HG03060 (cell line): ENCODE results near the gene DUSP28.

Source experiments
- ATAC-seq: cut with Tn5 transposase; IDR thresholded peaks from one replicate; pipeline ENCODE4 v1.9.1; 2021; ENCODE audit warnings: low read depth, moderate number of reproducible peaks; ENCODE audit not compliant: unreplicated experiment

Gene DUSP28

GRCh38 chr2:240584486-240585031 is 24.4 kb downstream of the DUSP28 start:
- peak; percentile 63 for ATAC-seq

- peak; percentile 26 for ATAC-seq
These were observed 24.9 kb downstream of the DUSP28 start for GRCh38 chr2:240585101-240585500.

- no peak for ATAC-seq
These were observed 25.6 kb downstream of the DUSP28 start for GRCh38 chr2:240585681-240586197.

- peak; percentile 33 for ATAC-seq
These were observed 26.2 kb downstream of the DUSP28 start, which contains the start of gene CAPN10 for GRCh38 chr2:240586198-240586918. TSS of gene CAPN10 (plus strand) at chr2:240586734. CDS start at chr2:240586912, 178 bp downstream.

- ATAC-seq = no peak
These were observed 27.0 kb downstream of the DUSP28 start for GRCh38 chr2:240586919-240587800.

GRCh38 chr2:240588006-240588655 is 28.0 kb downstream of the DUSP28 start:
- ATAC-seq = no peak

- ATAC-seq = no peak
These were observed 28.5 kb downstream of the DUSP28 start for GRCh38 chr2:240588669-240589068.

GRCh38 chr2:240589375-240589774 is 29.2 kb downstream of the DUSP28 start:
- ATAC-seq = no peak

GRCh38 chr2:240589850-240590525 is 29.8 kb downstream of the DUSP28 start:
- no peak for ATAC-seq

GRCh38 chr2:240590681-240591111 is 30.5 kb downstream of the DUSP28 start:
- no peak for ATAC-seq

- ATAC-seq = no peak
These were observed 31.1 kb downstream of the DUSP28 start for GRCh38 chr2:240591226-240591625.

- no peak for ATAC-seq
These were observed 31.6 kb downstream of the DUSP28 start for GRCh38 chr2:240591784-240592183.

GRCh38 chr2:240593026-240593702 is 33.0 kb downstream of the DUSP28 start:
- ATAC-seq = no peak

GRCh38 chr2:240593703-240594451 is 33.7 kb downstream of the DUSP28 start:
- ATAC-seq = no peak

GRCh38 chr2:240594511-240595380 is 34.6 kb downstream of the DUSP28 start:
- no peak for ATAC-seq

- ATAC-seq = no peak
These were observed 35.4 kb downstream of the DUSP28 start for GRCh38 chr2:240595381-240596079.

GRCh38 chr2:240596080-240596460 is 35.9 kb downstream of the DUSP28 start:
- ATAC-seq = no peak
